ENCODE measurements around the gene MCEMP1.

DNA sequence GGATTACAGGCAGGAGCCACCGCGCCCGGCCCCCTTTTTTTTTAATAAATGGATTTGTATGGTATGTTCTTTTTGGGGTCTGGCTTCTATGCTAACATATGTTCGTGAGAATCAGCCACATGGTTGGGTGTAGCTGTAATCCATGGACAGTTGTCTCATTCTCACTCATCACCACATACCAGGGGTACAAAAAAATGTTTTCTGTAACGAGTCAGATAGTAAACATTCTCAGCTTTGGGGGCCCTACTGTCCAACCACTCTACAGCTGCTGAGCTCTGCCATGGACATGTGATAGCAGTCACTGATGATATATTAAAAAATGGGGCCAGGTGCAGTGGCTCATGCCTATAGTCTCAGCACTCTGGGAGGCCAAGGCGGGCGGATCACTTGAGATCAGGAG, 13.2 kb upstream of the MCEMP1 start:
- no peak for TF ChIP-seq POLR2A (IDR thresholded peaks at IDR 0.05)
- TF ChIP-seq, protein P1, sequence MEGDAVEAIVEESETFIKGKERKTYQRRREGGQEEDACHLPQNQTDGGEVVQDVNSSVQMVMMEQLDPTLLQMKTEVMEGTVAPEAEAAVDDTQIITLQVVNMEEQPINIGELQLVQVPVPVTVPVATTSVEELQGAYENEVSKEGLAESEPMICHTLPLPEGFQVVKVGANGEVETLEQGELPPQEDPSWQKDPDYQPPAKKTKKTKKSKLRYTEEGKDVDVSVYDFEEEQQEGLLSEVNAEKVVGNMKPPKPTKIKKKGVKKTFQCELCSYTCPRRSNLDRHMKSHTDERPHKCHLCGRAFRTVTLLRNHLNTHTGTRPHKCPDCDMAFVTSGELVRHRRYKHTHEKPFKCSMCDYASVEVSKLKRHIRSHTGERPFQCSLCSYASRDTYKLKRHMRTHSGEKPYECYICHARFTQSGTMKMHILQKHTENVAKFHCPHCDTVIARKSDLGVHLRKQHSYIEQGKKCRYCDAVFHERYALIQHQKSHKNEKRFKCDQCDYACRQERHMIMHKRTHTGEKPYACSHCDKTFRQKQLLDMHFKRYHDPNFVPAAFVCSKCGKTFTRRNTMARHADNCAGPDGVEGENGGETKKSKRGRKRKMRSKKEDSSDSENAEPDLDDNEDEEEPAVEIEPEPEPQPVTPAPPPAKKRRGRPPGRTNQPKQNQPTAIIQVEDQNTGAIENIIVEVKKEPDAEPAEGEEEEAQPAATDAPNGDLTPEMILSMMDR (IDR thresholded peaks at IDR 0.05) = no peak
